ENCODE results near the gene ZNF415. TPM values are rescaled to one million over a fixed set of nuclear protein-coding genes. Genes with fewer than 3 reads are reported as not detected.
"Not testable (repeated sequence)": the region's sequence is repeated elsewhere in the genome, so short reads cannot be mapped to it uniquely, and the experiment has no call there.

The ZNF415 gene
- total RNA-seq (2014; rRNA removed): 2.4 and 2.9 TPM in 2 replicates
- 2.0 TPM for polyA plus RNA-seq (2012)

DNA sequence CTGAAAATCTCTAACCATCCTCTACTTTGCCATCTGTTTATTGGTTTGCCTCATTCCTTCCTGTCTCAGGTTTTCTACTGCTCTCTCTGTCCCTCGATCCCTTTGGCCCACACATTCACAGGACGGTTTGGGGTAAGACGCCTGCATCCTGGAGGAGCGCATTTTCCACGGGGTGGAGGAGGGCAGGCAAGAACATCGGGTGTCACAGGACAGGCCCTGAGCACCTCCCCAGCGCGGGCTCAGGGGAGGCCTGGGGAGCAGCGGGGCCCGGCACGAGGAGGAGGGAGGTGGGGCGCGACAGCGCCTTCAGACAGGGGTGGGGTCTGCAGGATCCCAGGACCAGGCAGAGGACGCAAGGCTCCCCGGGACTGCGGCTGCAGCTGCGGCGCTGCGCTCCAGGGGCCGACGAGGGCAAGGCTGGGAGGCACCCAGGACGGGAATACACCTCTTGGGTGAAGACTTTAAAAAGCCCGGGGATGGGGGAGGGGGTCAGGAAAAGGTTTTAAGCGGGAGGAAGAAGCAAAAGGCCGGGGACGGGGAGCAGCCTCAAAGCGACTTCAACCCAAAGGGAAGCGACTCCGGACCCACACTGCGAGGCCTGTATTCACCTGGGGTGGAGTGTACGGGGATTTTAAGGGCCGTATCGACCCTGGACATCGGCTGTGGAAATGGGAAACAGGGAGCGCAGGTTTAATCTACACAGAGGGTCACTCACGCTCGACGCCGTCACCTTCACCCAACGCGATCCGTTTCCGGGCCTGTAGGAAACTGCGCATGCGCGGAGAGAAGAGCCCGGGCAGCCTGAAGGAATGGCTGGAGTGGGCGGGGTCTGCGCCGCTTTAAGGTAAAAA, at the start of gene ZNF415:
Gene ZNF415 (minus strand): TSS at position 770 of the 851 bp plus-strand sequence. CDS start 10,234 bp downstream, outside the sequence.
- peak; percentile 38 for DNase-seq (ENCODE audit: low read depth)

DNA sequence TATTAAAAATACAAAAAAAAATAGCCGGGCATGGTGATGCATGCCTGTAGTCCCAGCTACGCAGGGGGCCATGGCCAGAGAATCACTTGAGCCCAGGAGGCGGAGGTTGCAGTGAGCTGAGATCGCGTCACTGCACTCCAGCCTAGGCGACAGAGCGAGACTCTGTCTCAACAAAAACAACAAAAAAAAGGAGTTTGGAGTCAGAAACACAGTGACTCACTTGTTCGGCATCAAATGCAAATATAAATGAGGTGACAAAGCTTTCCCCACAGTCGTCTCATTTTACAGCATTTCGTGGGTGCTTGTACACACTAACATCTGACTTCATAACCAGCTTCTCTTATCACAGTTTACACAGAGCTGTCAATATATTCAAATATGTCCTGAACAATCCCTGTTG, 49.5 kb upstream of the ZNF415 start:
- DNase-seq (ENCODE audit: low read depth): peak; percentile 49

GRCh38 chr19:53177986-53178385, 45.3 kb upstream of the ZNF415 start:
- DNase-seq (ENCODE audit: low read depth): no peak

GRCh38 chr19:53172889-53173288, 40.2 kb upstream of the ZNF415 start:
- no peak for DNase-seq (ENCODE audit: low read depth)

DNA sequence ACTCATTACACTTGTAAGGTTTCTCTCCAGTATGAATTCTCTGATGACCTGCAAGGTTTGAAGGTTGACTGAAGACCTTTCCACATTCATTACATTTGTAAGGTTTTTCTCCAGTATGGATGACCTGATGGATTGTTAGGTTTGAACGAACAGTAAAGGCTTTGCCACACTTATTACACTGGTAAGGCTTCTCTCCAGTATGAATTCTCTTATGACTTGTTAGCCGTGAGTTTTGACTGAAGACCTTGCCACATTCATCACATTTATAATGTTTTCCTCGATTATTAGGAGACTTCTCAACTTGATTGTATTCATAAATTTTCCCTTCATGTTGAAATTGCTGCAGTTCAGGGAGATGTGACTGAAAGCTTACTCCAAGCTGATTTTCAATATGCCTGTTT, 33.0 kb upstream of the ZNF415 start:
- no peak for DNase-seq (ENCODE audit: low read depth)

DNA sequence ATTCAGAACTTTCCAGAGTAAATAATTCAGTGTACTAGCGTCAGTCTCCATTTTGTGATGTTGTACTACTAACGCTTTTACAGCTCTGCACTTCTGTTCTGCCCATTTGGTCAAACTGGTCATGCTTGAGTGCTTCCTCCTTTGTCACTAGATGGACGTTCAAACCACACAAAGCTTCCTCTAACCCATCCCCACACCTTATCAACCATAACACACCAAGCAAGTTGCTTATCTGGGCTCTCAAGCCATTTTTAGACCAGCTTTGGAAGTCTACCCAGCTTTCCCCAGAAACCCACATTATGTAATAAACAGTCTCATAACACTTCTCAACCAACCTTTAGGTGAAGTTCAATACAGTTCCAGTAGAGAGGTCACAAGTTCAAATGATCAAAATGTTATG, 28.4 kb upstream of the ZNF415 start:
- DNase-seq (ENCODE audit: low read depth): no peak

GRCh38 chr19:53160350-53160749, 27.6 kb upstream of the ZNF415 start:
- no peak for DNase-seq (ENCODE audit: low read depth)

- no peak for DNase-seq (ENCODE audit: low read depth)
Observed at GRCh38 chr19:53158119-53158656, 25.5 kb upstream of the ZNF415 start.

DNA sequence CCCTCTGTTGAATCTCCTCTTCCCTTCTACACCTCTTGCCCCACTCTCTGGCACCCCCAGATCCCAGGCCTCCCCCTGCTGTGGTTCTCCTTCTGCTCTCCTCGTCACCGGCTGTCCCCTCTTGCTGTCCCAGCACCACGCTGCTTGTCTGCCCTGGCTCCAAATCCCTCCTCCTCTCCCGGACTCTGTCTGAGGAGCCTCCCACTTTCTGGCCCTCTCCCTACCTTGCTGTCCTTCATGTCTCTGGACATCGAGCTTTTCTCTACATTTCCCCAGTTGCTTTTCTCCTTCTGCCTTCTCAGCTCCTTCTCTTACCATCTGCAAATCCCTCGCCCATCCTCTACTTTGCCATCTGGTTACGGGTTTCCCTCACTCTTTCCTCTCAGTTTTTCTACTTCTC, 24.9 kb upstream of the ZNF415 start:
- peak; percentile 3 for DNase-seq (ENCODE audit: low read depth)

GRCh38 chr19:53156850-53157249, 24.1 kb upstream of the ZNF415 start:
- DNase-seq (ENCODE audit: low read depth): no peak

DNA sequence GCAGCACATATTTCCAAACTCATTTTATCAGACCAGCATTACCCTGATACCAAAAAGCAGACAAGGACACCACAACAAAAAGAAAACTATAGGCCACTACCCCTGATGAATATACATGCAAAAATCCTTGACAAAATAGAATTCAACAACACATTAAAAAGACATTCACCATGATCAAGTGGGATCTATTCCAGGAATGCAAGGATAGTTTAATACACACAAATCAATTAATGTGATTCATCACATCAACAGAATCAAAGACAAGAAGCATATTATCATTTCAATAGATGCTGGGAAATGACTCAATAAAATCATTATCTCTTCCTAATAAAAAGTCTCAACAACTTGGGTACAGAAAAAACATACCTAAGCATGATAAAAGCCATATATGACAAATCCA, 14.9 kb upstream of the ZNF415 start:
- DNase-seq (ENCODE audit: low read depth): no peak

- no peak for DNase-seq (ENCODE audit: low read depth)
Observed at GRCh38 chr19:53140351-53140750, 7.6 kb upstream of the ZNF415 start.

GRCh38 chr19:53136432-53136831, 3.7 kb upstream of the ZNF415 start:
- DNase-seq (ENCODE audit: low read depth): no peak

DNA sequence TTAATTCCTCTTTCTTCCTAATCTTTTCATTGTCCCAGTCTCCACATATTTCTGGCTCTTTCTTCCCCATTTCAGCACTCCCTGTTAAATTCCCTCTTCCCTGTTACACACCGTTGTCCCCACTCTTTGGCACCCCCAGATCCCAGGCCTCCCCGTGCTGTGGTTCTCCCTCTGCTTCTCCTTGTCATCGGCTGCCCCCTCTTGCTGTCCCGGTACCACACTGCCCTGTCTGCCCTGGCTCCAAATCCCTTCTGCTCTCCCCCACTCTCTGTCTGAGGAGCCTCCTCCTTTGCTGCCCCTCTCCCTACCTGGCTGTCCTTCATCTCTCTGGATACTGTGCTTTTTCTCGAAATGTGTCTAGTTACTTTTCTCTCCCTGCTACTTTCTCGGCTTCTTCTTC, 983 bp downstream of the ZNF415 start:
- DNase-seq (ENCODE audit: low read depth): no peak

- DNase-seq (ENCODE audit: low read depth): no peak
Observed at GRCh38 chr19:53131085-53131590, 1.6 kb downstream of the ZNF415 start.

- no peak for DNase-seq (ENCODE audit: low read depth)
Observed at GRCh38 chr19:53130506-53130905, 2.2 kb downstream of the ZNF415 start.

GRCh38 chr19:53126733-53127526, 5.8 kb downstream of the ZNF415 start:
- DNase-seq (ENCODE audit: low read depth): not testable (repeated sequence)

DNA sequence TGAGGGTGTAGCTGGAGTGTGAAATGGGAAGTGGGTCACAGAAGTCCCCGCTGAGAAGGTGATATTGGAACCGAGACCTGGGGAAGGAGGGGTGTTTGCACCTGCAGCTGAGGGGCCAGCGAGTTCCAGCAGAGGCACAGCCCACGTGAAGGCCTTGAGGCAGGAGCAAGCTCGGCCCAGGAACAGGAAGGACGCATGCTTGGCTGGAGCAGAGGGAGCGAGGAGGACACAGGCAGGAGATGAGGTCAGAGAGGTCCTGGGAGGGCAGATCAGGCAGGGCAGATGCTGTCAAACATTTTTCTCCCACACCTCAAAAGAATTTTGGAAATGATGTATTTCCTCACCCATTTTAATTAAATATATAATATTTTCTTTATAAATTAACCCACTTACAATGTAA, 9.3 kb downstream of the ZNF415 start:
- DNase-seq (ENCODE audit: low read depth): no peak

GRCh38 chr19:53112286-53112685, 20.4 kb downstream of the ZNF415 start:
- DNase-seq (ENCODE audit: low read depth): no peak

GRCh38 chr19:53109527-53109926, 23.2 kb downstream of the ZNF415 start:
- DNase-seq (ENCODE audit: low read depth): no peak

DNA sequence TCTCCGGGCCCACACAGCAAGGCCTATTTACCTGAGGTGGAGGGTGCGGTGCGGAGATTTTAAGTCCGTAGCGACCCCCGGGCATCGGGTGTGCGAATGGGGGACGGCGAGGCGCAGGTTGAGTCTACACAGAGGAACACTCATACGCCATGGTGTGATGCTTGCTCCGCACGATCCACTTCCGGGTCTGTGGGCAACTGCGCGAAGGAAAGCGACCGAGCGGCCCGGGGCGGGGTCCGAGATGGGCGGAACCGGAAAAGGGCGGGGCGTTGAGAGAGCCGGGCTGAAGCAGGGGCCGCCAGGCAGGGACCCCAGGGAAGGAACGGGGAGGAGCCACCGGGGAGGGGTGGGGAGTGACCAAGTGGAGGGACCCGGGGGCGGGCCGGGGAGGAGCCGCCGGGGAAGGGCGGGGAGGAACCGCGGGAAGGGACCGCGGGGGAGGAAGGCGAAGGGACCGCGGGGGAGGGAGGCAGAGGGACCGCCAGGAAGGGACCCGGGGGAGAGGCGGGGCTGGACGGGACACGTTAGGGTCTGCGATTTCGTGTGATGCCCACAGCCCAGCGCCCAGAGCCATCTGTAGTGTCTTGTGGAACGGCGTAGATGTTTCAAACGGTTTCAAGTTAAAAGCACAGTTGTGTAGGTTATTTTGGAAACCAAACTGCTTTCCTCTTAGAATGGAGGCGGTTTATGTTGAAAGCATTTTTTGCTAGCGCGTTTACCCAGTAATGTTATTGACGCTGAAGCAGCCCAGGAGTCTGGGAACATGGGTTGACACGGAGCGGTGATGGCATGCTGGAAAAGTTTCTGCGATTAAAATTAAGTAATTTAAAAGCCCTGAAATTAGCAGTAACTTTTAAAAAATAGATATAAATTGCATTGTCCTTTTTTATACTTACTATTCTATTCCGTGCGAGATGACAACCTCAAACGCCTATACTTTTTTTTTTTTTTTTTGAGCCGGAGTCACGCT, 29.2 kb downstream of the ZNF415 start, which contains the start of gene ZNF160:
Gene ZNF160 (minus strand): TSS at position 189 of the 970 bp plus-strand sequence. CDS start 17,146 bp downstream, outside the sequence.
- peak; percentile 94 for DNase-seq (ENCODE audit: low read depth)

All from LHCN-M2 (cell line).